Panc1 (cell line): ENCODE measurements around the gene C1QTNF12. TPM values are rescaled to one million over a fixed set of nuclear protein-coding genes. Genes with fewer than 3 reads are reported as not detected.

Experiments
- ATAC-seq: fragments of 200-7000 bp; cut with Tn5 transposase; 2 replicates; pipeline ENCODE4 v1.9.1; 2020; ENCODE audit warnings: mild to moderate bottlenecking, moderate library complexity
- BruUV-seq: library from RNA; stranded (reverse); fragments of 400-500 nt; replicated peaks from 2 replicates; lab custom pipeline; 2021; lab: Mats Ljungman, UMichigan
- CTCF ChIA-PET: fragments of 300-600 bp; sonication (Branson Sonifier 250); formaldehyde crosslinking; loops from one replicate; lab custom pipeline; 2022; ENCODE audit warnings: antibody characterized with exemption; lab: Charles Lee
- POLR2A ChIA-PET: fragments of 300-600 bp; sonication (Branson Sonifier 250); formaldehyde crosslinking; loops from one replicate; lab custom pipeline; 2022; ENCODE audit warnings: antibody characterized with exemption; lab: Charles Lee
- DNase-seq: peaks from one replicate; pipeline ENCODE4 v3.0.0-alpha.2; 2010; ENCODE audit warnings: low read depth, low spot score
- H3K27ac ChIP-seq: 2 replicates; pipeline ENCODE4 v1.5.1; 2011; ENCODE audit warnings: mild to moderate bottlenecking, low read length, inconsistent platforms
- H3K27me3 ChIP-seq: fragments of 200-500 bp; sonication (Bioruptor generic); 2 replicates; pipeline ENCODE4 v1.6.0; 2014; ENCODE audit warnings: low read length, inconsistent platforms; ENCODE audit not compliant: control insufficient read depth, insufficient read depth
- H3K36me3 ChIP-seq: fragments of 200-500 bp; sonication (Bioruptor generic); 2 replicates; pipeline ENCODE4 v1.5.1; 2014; ENCODE audit warnings: inconsistent platforms, mild to moderate bottlenecking, low read length, moderate library complexity; ENCODE audit not compliant: control insufficient read depth, insufficient read depth
- H3K4me1 ChIP-seq: 2 replicates; pipeline ENCODE4 v1.5.1; 2011; ENCODE audit warnings: inconsistent platforms, mild to moderate bottlenecking, low read length, moderate library complexity; ENCODE audit not compliant: control insufficient read depth, insufficient read depth
- H3K4me3 ChIP-seq, 2 experiments: 2 replicates each; pipeline ENCODE4 v1.5.1; 2011 to 2012; ENCODE audit warnings: low read depth in 2 of 2, low read length in 2 of 2, mild to moderate bottlenecking in 2 of 2, inconsistent platforms in 1 of 2, moderate library complexity in 1 of 2
- H3K9me3 ChIP-seq: fragments of 200-500 bp; sonication (Bioruptor generic); 2 replicates; pipeline ENCODE4 v1.5.1; 2014; ENCODE audit warnings: low read depth, mild to moderate bottlenecking, inconsistent platforms, low read length, moderate library complexity; ENCODE audit not compliant: control insufficient read depth, insufficient read depth
- CTCF ChIP-seq: fragments of 450-650 bp; IDR thresholded peaks from 2 replicates; pipeline ENCODE4 v1.5.1; 2017; ENCODE audit warnings: mild to moderate bottlenecking
- POLR2AphosphoS5 ChIP-seq: IDR thresholded peaks from 2 replicates; pipeline ENCODE4 v1.6.1; 2012; ENCODE audit warnings: mild to moderate bottlenecking, low read depth, low read length, moderate library complexity
- SIN3A ChIP-seq: IDR thresholded peaks from 2 replicates; pipeline ENCODE4 v1.6.1; 2012; ENCODE audit warnings: low read depth, mild to moderate bottlenecking, low read length, moderate library complexity, borderline replicate concordance; ENCODE audit not compliant: insufficient read depth
- TCF7L2 ChIP-seq: IDR thresholded peaks from 2 replicates; pipeline ENCODE4 v1.6.1; 2011; ENCODE audit warnings: mild to moderate bottlenecking, low read depth, low read length, inconsistent platforms
- in situ Hi-C: cut with HindIII; loops from 2 replicates; pipeline ENCODE4 v1.10.0; 2016; ENCODE audit warnings: low sequenced_read_pairs, low pct_unique_long_range_greater_than_20kb
- intact Hi-C: fragments of 100-400 bp; cut with micrococcal nuclease; formaldehyde crosslinking; loops from one replicate; pipeline ENCODE4 v1.10.0; 2022; ENCODE audit not compliant: unreplicated experiment
- total RNA-seq: library from RNA; stranded (reverse); gene quantifications from one replicate; pipeline ENCODE4 v1.2.1, GENCODE V29; 2021; ENCODE audit not compliant: unreplicated experiment
- TF ChIP-seq, protein P1 (sequence below), 2 experiments: IDR thresholded peaks; 2 replicates each; pipeline ENCODE4 v1.6.1; 2011 to 2012; ENCODE audit warnings: low read depth in 2 of 2, control low read depth in 1 of 2, low read length in 1 of 2, mild to moderate bottlenecking in 1 of 2, moderate library complexity in 1 of 2; ENCODE audit not compliant: insufficient read depth in 1 of 2

C1QTNF12 gene
- total RNA-seq, 1 experiment from 2014 or later = 41.4 TPM

DNA sequence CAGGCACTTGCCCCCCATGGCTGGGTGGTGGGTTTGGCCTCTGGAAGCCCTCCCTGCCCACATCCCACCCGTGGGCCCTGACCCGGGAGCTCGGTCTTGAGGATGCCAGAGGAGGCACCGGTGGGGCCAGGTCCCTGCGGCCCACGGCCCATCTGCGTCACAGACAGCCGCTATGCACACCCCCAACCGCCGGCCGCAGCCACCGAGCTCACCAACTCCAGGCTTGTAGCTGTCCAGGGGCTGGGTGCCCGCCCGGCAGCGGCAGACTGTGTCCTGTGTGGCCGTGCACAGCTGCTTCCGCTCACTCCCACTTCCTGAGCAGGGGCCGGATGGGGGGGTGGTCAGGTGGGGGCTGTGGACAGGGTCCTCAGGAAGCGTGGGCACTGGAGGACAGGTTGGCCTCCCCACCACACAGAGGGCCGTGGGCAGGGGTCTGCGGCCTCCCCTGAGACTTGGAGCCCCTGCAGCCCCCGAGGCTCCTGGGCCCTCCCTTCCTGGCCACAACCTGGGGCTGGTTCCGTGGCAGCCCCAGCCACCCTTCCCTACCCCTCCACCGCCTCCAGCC lies 33.7 kb downstream of the C1QTNF12 start:
- CTCF ChIA-PET = no interaction called here
- no peak overlapping the region for H3K4me3 ChIP-seq
- no peak overlapping the region for H3K27ac ChIP-seq
- DNase-seq = no peak
- H3K4me1 ChIP-seq = peaks cover 5% of the 10 kb centered on the region; the same call in 1 of the 2 replicates
- H3K9me3 ChIP-seq = no peaks in the 10 kb centered on the region
- BruUV-seq = no TSS peak
- no peaks in the 10 kb centered on the region for H3K36me3 ChIP-seq
- no peak for ATAC-seq
- TF ChIP-seq, protein P1, sequence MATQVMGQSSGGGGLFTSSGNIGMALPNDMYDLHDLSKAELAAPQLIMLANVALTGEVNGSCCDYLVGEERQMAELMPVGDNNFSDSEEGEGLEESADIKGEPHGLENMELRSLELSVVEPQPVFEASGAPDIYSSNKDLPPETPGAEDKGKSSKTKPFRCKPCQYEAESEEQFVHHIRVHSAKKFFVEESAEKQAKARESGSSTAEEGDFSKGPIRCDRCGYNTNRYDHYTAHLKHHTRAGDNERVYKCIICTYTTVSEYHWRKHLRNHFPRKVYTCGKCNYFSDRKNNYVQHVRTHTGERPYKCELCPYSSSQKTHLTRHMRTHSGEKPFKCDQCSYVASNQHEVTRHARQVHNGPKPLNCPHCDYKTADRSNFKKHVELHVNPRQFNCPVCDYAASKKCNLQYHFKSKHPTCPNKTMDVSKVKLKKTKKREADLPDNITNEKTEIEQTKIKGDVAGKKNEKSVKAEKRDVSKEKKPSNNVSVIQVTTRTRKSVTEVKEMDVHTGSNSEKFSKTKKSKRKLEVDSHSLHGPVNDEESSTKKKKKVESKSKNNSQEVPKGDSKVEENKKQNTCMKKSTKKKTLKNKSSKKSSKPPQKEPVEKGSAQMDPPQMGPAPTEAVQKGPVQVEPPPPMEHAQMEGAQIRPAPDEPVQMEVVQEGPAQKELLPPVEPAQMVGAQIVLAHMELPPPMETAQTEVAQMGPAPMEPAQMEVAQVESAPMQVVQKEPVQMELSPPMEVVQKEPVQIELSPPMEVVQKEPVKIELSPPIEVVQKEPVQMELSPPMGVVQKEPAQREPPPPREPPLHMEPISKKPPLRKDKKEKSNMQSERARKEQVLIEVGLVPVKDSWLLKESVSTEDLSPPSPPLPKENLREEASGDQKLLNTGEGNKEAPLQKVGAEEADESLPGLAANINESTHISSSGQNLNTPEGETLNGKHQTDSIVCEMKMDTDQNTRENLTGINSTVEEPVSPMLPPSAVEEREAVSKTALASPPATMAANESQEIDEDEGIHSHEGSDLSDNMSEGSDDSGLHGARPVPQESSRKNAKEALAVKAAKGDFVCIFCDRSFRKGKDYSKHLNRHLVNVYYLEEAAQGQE (IDR thresholded peaks at IDR 0.05; ENCODE audit: insufficient read depth in 1 of 2, low read depth in 2 of 2, low read length in 1 of 2) = no peak
- TF ChIP-seq CTCF (no peak), TCF7L2 (no peak), SIN3A (no peak), POLR2AphosphoS5 (no peak)
- in situ Hi-C loops = no loop called here
- POLR2A ChIA-PET = no interaction called here
- intact Hi-C loops = no loop called here
- no peaks in the 10 kb centered on the region for H3K27me3 ChIP-seq

DNA sequence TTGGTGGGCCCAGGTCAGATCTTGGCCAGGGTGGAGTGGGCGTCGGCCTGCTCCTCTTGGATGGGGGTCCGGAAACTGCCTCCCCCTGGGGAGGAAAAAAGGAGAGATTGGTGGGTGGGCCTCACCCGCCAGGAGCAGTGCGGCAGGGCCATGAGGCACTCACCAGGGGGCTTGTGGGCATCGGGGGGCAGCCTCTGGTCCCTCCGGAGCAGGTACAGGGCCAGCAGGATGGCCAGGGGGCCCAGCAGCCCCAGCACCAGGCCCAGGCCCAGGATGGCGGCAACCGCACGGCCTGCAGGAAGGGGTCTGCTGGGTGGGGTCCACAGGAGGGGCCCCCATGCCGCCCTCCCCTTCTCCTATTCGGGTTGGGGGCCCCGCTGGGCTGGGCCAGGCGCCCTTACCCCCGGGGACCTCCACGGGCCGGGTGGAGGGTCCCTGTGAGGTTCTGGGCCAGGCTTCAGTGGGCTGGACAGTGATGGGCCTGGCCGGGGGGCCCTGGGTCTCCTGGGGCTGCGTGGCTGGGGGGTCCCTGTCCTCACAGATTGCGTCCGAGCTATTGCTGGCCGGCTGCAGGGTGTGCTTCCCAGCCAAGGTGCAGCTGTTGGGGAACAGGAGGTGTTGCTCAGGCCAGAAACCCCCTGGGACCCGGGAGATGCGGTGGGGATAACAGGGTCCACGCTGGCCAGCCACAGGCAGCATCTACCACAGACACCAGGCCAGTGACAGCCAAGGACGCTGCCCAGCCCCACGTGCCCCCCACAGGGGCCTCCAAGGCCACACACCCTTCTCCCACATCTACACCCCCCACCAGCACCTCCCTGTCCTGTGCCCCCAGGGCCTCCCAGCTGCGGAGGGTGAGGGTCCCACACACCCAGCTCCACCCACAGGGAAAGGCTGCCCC lies 34.7 kb downstream of the C1QTNF12 start:
- CTCF ChIA-PET = no interaction called here
- in situ Hi-C loops = no loop called here

More for the DNA sequence above, 34.7 kb downstream of the C1QTNF12 start:
- no peak for DNase-seq
- no peaks in the 10 kb centered on the region for H3K27me3 ChIP-seq
- no peak overlapping the region for H3K4me3 ChIP-seq
- intact Hi-C loops = no loop called here
- TF ChIP-seq TCF7L2 = no peak
- TF ChIP-seq, protein P1 (IDR thresholded peaks at IDR 0.05; ENCODE audit: insufficient read depth in 1 of 2, low read depth in 2 of 2, low read length in 1 of 2) = no peak
- TF ChIP-seq SIN3A = no peak
- no peak for TF ChIP-seq POLR2AphosphoS5
- TF ChIP-seq CTCF = no peak
- no peak overlapping the region for H3K27ac ChIP-seq
- H3K4me1 ChIP-seq = peaks cover 8% of the 10 kb centered on the region
- no TSS peak for BruUV-seq
- no peaks in the 10 kb centered on the region for H3K9me3 ChIP-seq
- H3K36me3 ChIP-seq = no peaks in the 10 kb centered on the region
- ATAC-seq = no peak
- POLR2A ChIA-PET = no interaction called here
